DOHH2 (cell line): ENCODE measurements around the gene ITPR3.

Experiments
- H3F3A ChIP-seq: fragments of 200-600 bp; sonication (generic), shearing (Covaris generic); 2 replicates; pipeline ENCODE4 v1.6.0; 2016; ENCODE audit warnings: antibody characterized with exemption, mild to moderate bottlenecking; ENCODE audit not compliant: control insufficient read depth, insufficient read depth
- H3K27ac ChIP-seq: fragments of 200-600 bp; sonication (generic); 2 replicates; pipeline ENCODE4 v1.5.1; 2014; ENCODE audit warnings: low read depth, mild to moderate bottlenecking, low read length, moderate library complexity
- H3K27me3 ChIP-seq: fragments of 200-600 bp; sonication (generic); 2 replicates; pipeline ENCODE4 v1.6.1; 2014; ENCODE audit warnings: mild to moderate bottlenecking, low read length, mixed read lengths; ENCODE audit not compliant: control insufficient read depth
- H3K36me3 ChIP-seq: fragments of 200-600 bp; sonication (generic); 2 replicates; pipeline ENCODE4 v1.6.1; 2014; ENCODE audit warnings: mild to moderate bottlenecking, low read length, moderate library complexity, mixed read lengths; ENCODE audit not compliant: control insufficient read depth
- H3K4me1 ChIP-seq: fragments of 200-600 bp; sonication (generic); 2 replicates; pipeline ENCODE4 v1.6.1; 2014; ENCODE audit warnings: mild to moderate bottlenecking, low read length, mixed read lengths; ENCODE audit not compliant: control insufficient read depth
- H3K4me2 ChIP-seq: fragments of 200-600 bp; sonication (generic); 2 replicates; pipeline ENCODE4 v1.6.0; 2014; ENCODE audit warnings: mild to moderate bottlenecking, low read length, moderate library complexity
- H3K4me3 ChIP-seq: fragments of 200-600 bp; sonication (generic); 2 replicates; pipeline ENCODE4 v1.5.1; 2014; ENCODE audit warnings: mild to moderate bottlenecking, low read length, mixed read lengths
- H3K79me2 ChIP-seq: fragments of 200-600 bp; sonication (generic); 2 replicates; pipeline ENCODE4 v1.6.1; 2014; ENCODE audit warnings: mild to moderate bottlenecking, low read length, mixed read lengths; ENCODE audit not compliant: control insufficient read depth
- H3K9me2 ChIP-seq: fragments of 200-600 bp; sonication (generic); replicated peaks from 2 replicates; pipeline ENCODE4 v1.6.1; 2014; ENCODE audit warnings: mild to moderate bottlenecking, low read length, mixed read lengths; ENCODE audit not compliant: control insufficient read depth
- H3K9me3 ChIP-seq: fragments of 200-600 bp; sonication (generic); 2 replicates; pipeline ENCODE4 v1.6.1; 2014; ENCODE audit warnings: antibody characterized with exemption, low read length, mixed read lengths; ENCODE audit not compliant: control insufficient read depth, insufficient read depth
- H4K20me1 ChIP-seq: fragments of 200-600 bp; sonication (generic); 2 replicates; pipeline ENCODE4 v1.6.0; 2014; ENCODE audit warnings: low read depth, mild to moderate bottlenecking, antibody characterized with exemption, low read length, moderate library complexity; ENCODE audit not compliant: control insufficient read depth, insufficient read depth
- EZH2phosphoT487 ChIP-seq: fragments of 200-600 bp; sonication (generic); IDR thresholded peaks from 2 replicates; pipeline ENCODE4 v1.6.1; 2017; ENCODE audit warnings: borderline replicate concordance, mild to moderate bottlenecking, antibody characterized with exemption, low read length, moderate library complexity, mixed read lengths
- TF ChIP-seq, protein P1 (sequence below): fragments of 200-600 bp; sonication (generic); IDR thresholded peaks from one replicate; pipeline ENCODE4 v1.5.1; 2014; ENCODE audit warnings: antibody characterized with exemption, mild to moderate bottlenecking, low read depth, low read length; ENCODE audit not compliant: poor library complexity, severe bottlenecking

The ITPR3 gene

DNA sequence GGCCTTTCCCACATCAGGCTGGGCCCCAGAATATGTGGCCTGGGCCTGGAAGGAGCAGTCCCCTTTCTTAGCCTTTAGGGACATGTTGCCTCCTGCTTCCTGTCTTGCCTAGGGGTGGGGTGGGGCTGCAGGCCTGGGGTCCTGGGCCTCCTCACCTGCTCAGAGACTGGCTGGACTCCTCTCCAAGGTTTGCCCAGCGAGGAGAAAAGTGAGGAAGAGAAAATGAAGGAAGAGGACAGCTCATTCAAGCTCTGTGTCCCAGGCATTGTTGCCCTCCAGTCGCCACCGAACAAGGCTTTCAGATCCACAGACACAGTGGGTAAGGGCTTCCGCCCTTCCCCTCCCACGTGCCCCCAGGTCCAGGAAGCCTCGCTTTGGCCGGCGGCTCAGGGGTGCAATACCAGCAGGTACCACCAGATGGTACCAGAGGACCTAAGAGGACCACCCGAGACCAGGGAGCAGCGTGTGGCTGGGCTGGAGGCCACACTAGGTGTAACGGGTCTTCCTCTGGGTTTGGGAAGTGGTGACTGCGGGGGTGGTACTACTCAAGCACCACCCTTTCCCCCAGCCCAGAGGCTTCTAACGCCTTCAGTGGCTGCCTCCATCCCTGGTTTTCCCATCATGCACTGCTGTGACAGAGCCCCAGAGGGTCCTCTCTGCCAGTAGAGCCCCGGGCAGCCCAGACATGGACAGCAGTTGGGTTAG lies 35.6 kb upstream of the ITPR3 start:
- H3K36me3 ChIP-seq: no peaks in the 10 kb centered on the region
- no peaks in the 10 kb centered on the region for H3K27me3 ChIP-seq
- no peaks in the 10 kb centered on the region for H3K9me2 ChIP-seq
- no peaks in the 10 kb centered on the region for H4K20me1 ChIP-seq
- H3K4me1 ChIP-seq: peaks cover 32% of the 10 kb centered on the region
- TF ChIP-seq, protein P1, sequence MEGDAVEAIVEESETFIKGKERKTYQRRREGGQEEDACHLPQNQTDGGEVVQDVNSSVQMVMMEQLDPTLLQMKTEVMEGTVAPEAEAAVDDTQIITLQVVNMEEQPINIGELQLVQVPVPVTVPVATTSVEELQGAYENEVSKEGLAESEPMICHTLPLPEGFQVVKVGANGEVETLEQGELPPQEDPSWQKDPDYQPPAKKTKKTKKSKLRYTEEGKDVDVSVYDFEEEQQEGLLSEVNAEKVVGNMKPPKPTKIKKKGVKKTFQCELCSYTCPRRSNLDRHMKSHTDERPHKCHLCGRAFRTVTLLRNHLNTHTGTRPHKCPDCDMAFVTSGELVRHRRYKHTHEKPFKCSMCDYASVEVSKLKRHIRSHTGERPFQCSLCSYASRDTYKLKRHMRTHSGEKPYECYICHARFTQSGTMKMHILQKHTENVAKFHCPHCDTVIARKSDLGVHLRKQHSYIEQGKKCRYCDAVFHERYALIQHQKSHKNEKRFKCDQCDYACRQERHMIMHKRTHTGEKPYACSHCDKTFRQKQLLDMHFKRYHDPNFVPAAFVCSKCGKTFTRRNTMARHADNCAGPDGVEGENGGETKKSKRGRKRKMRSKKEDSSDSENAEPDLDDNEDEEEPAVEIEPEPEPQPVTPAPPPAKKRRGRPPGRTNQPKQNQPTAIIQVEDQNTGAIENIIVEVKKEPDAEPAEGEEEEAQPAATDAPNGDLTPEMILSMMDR: peak; percentile 97
- no peak for TF ChIP-seq EZH2phosphoT487
- H3K4me2 ChIP-seq: peak overlapping the region; percentile 63
- no peak overlapping the region for H3K27ac ChIP-seq
- peak overlapping the region; percentile 57 for H3K4me3 ChIP-seq
- H3F3A ChIP-seq: no peaks in the 10 kb centered on the region
- no peaks in the 10 kb centered on the region for H3K9me3 ChIP-seq
- H3K79me2 ChIP-seq: no peaks in the 10 kb centered on the region

DNA sequence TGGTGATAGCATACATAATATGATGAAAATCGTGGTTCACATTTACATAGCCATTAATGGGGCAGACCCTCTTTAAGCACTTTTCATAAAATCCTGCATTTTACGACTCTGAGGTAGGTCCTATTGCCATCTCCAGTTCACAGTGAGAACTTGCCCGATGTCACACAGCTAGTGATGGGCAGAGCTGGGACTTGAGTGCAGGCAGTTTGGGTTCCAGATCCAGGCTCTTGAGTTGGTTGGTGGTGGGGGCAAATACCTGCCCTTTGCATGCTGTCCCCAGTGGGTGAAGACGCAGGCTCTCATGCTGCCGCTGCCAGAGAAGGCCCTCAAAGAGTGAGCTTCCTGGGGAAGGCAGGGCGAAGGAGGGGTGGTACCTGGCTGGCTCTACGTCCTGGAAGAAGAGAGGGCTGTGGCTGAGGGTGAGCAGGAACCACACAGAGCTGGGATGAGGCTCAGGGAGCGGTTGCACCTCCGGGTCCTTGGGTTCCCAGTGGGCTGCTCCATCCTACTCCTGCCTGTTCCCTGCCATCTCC lies 34.9 kb upstream of the ITPR3 start:
- H3K27me3 ChIP-seq: no peaks in the 10 kb centered on the region
- no peaks in the 10 kb centered on the region for H3K9me3 ChIP-seq
- H3K4me2 ChIP-seq: peak overlapping the region; percentile 63
- no peaks in the 10 kb centered on the region for H3K79me2 ChIP-seq
- TF ChIP-seq, protein P1: no peak
- no peak for TF ChIP-seq EZH2phosphoT487
- H4K20me1 ChIP-seq: no peaks in the 10 kb centered on the region
- H3K9me2 ChIP-seq: no peaks in the 10 kb centered on the region
- peak overlapping the region; percentile 57 for H3K4me3 ChIP-seq
- no peak overlapping the region for H3K27ac ChIP-seq
- H3K36me3 ChIP-seq: no peaks in the 10 kb centered on the region
- peaks cover 4% of the 10 kb centered on the region for H3F3A ChIP-seq
- H3K4me1 ChIP-seq: peaks cover 35% of the 10 kb centered on the region

- H3K79me2 ChIP-seq: no peaks in the 10 kb centered on the region
- H3F3A ChIP-seq: peaks cover 16% of the 10 kb centered on the region
- H4K20me1 ChIP-seq: no peaks in the 10 kb centered on the region
- no peak overlapping the region for H3K27ac ChIP-seq
- no peaks in the 10 kb centered on the region for H3K9me3 ChIP-seq
- no peak overlapping the region for H3K4me3 ChIP-seq
- H3K4me1 ChIP-seq: peaks cover 49% of the 10 kb centered on the region
- no peak overlapping the region for H3K4me2 ChIP-seq
- H3K9me2 ChIP-seq: no peaks in the 10 kb centered on the region
- no peaks in the 10 kb centered on the region for H3K36me3 ChIP-seq
- no peak for TF ChIP-seq EZH2phosphoT487
- TF ChIP-seq, protein P1: no peak
- H3K27me3 ChIP-seq: no peaks in the 10 kb centered on the region
Observed at GRCh38 chr6:33587529-33587928, 33.6 kb upstream of the ITPR3 start.
